Stimulated activated CD4-positive, alpha-beta T cell treated with anti-CD3 and anti-CD28 coated beads, Interleukin-12 subunit alpha, Interleukin-12 subunit beta, amount 100 ng/mL, for 24 hours (primary cell): ENCODE results near the gene P2RX2.

Experiments used
- DNase-seq, 2 experiments: peaks; one replicate each; pipeline ENCODE4 v3.0.0-alpha.2; 2020; ENCODE audit warnings: low read depth in 2 of 2

Gene P2RX2

GRCh38 chr12:132620113-132620898 lies 1.7 kb downstream of the P2RX2 start:
- no peak for DNase-seq

GRCh38 chr12:132620899-132621656 lies 2.5 kb downstream of the P2RX2 start:
- no peak for DNase-seq

- no peak for DNase-seq
These were observed 3.3 kb downstream of the P2RX2 start for GRCh38 chr12:132621657-132622435.

- no peak for DNase-seq
These were observed 4.0 kb downstream of the P2RX2 start for GRCh38 chr12:132622437-132623071.

GRCh38 chr12:132623072-132623869 lies 4.7 kb downstream of the P2RX2 start:
- no peak for DNase-seq

GRCh38 chr12:132624186-132624855 lies 5.7 kb downstream of the P2RX2 start:
- DNase-seq = no peak

GRCh38 chr12:132624910-132625630 lies 6.5 kb downstream of the P2RX2 start:
- no peak for DNase-seq

GRCh38 chr12:132625731-132626430 lies 7.3 kb downstream of the P2RX2 start:
- DNase-seq = no peak

GRCh38 chr12:132629330-132629729 lies 10.8 kb downstream of the P2RX2 start:
- no peak for DNase-seq

GRCh38 chr12:132630672-132631071 lies 12.1 kb downstream of the P2RX2 start:
- DNase-seq = no peak

GRCh38 chr12:132631666-132632065 lies 13.1 kb downstream of the P2RX2 start:
- DNase-seq = no peak

GRCh38 chr12:132632521-132633228 lies 14.1 kb downstream of the P2RX2 start:
- no peak for DNase-seq

- no peak for DNase-seq
These were observed 14.8 kb downstream of the P2RX2 start for GRCh38 chr12:132633398-132633797.

- no peak for DNase-seq
These were observed 15.3 kb downstream of the P2RX2 start for GRCh38 chr12:132633901-132634300.

GRCh38 chr12:132634411-132634990 lies 15.9 kb downstream of the P2RX2 start:
- DNase-seq = no peak

- no peak for DNase-seq
These were observed 16.7 kb downstream of the P2RX2 start for GRCh38 chr12:132635076-132635955.

GRCh38 chr12:132637811-132638210 lies 19.2 kb downstream of the P2RX2 start:
- no peak for DNase-seq
